HG03558 (cell line): ENCODE measurements around the gene ANAPC2.

Experiments
- ATAC-seq: cut with Tn5 transposase; IDR thresholded peaks from one replicate; pipeline ENCODE4 v1.9.1; 2021; ENCODE audit warnings: moderate number of reproducible peaks; ENCODE audit not compliant: unreplicated experiment; ENCODE audit errors: extremely low read depth

Gene ANAPC2

DNA sequence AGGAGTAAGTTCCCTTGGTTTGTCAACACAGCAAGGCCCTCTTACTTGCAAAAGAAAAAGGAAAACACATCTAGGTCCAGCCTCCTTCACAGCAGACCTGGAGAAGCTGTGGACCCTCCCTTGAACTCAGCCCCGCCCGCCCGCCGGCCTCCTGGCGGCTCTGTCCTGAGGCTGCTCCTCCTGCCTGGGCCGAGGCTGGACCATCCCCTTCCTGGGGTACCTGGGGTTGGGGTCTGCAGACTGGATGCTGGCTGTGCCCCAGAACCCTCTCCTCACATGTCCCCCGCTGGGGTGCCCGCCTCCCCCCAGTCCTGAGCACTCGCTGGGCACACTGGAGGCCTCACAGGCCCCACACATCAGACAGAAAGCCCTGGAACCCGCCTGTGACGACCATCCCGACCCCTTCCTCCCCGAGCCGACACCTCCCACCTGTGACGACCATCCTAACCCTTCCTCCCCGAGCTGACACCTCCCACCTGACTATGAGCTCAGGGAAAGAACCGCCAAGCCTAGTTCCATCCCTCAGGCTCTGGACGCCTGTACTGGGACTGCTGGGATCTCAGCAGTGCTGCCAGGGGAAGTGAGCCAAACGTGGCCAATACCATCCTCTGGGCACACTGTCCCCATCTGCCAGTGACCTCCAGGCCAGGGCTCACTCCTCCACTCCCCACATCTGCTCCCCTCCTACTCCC lies 9.3 kb downstream of the ANAPC2 start:
- no peak for ATAC-seq

DNA sequence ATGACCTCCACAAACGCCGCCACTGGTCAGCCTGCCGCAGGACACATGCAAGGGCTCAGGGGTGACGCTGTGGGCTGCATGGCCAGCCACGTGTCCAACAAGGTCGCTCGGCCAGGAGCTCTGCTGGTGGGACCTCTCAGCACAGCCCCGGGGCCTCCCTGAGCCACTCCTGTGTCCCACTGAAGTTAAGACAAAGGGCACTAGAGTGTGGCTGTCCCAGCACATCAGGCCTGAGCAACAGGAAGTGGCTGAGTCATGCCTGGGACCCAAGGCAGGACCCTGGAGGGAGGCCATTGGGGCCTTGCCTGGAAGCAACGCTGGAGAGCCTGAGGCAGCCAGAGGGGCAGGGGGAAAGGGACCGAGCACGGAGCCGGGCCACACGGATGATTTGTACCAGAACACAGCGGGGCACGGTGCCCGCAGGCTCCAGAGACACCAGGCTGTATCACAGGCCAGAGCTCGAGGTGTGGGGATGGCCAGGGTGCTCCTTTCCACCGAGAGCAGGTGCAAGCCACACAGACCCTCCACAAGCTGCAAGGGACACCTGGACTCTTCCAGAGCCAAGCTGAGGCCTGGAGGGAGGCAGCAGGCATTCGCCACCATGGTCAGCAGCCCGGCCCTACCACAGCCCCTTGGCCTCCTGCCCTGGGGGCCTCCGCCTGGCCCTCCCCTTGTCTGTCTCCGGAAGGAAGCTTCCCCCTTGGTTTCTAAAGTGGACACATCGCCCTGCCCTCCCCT lies 10.0 kb downstream of the ANAPC2 start:
- no peak for ATAC-seq

DNA sequence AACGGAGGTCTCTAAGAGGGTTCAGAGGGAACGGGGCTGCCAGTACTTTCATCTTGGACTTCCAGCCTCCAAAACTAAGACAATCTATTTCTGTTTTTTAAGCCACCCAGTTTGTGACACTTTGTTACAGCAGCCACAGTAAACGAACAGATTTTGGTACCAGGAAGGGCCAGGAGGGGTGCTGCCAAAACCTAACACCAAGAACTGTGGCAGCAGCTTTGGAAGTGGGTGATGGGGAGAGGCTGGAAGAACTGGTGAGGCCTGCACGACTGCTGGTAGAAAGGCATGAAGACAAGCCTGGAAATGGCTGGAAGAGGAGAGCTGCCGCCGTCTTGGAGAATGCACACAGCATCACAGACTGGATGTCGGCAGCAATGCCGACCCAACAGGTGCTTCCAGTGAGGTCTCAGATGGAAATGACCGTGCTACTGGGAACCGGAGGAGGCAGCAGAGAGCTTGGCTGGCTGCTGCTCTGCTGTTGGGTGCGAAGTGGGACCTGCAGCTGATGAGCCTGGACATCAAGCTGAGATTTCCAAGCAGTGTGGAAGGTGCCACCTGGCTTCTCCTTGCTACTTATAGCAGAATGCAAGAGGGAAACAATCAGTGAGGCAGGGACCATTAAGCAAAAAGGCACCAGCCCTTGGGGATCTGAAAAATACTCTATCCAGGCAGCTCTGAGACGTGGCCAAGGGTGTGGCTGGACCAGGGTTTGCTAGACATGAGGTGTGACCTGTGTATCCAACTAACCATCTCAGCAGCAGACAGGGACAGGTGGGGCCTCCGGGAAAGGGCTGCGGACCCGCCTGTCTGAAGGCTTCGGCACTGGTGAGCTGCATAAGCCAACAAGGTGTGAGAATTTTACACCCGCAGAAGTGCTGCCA lies 11.8 kb downstream of the ANAPC2 start:
- ATAC-seq: no peak

DNA sequence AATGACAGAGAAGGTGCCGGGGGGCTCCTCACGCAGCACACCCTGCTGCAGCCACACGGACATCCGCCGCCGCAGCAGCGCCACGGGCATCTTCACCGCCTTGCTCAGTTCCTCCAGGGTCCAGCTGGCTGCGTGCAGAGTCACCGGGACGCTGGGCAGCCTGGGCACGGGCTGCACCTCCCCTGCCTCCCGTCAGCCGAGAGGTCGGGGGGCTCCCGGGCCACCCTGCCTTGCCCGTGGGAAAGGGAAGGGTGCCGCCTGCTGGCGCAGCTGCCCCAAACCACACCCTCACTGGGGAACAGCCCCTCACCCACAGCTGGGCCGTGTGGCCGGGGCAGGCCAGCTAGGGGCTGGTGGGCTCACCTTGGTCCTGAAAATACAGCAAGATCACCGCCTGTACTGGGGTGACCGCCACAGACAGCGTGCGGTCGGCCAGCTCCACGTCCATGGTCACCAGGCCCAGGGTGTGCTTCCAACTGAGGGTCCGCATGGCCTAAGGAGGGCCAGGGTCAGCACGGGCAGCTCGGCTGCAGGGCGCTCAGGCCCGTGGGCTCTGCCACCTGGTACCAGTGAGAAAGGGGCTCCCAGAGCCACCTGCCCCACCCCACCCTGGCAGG lies 12.9 kb downstream of the ANAPC2 start:
- no peak for ATAC-seq

DNA sequence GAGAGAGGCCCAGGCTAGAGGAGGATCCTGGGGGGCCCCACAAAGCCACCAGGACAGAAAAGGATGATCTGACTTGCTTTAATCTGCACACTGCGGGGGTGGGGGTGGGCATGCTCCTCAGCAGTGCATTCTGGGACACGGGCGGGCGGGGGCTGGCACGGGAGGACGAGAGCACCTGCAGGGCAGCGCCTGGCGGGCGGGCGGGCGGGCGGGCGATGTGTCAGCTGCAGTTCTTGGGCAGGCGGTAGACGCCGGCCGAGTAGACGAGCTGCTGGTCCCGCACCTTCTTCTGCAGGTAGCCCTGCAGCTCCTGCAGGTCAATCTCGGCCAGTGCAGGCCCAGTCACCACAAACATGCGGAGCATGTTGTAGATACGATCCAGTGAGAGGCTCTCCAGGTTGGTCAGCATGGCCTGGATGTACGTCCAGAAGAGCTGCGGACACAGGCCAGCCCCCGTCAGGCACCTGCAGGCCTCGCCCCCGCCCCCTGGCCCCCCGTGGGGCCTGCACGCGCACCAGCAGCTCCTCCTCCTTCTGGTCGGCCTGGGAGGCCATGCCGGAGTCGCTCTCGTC lies 13.6 kb downstream of the ANAPC2 start:
- no peak for ATAC-seq

DNA sequence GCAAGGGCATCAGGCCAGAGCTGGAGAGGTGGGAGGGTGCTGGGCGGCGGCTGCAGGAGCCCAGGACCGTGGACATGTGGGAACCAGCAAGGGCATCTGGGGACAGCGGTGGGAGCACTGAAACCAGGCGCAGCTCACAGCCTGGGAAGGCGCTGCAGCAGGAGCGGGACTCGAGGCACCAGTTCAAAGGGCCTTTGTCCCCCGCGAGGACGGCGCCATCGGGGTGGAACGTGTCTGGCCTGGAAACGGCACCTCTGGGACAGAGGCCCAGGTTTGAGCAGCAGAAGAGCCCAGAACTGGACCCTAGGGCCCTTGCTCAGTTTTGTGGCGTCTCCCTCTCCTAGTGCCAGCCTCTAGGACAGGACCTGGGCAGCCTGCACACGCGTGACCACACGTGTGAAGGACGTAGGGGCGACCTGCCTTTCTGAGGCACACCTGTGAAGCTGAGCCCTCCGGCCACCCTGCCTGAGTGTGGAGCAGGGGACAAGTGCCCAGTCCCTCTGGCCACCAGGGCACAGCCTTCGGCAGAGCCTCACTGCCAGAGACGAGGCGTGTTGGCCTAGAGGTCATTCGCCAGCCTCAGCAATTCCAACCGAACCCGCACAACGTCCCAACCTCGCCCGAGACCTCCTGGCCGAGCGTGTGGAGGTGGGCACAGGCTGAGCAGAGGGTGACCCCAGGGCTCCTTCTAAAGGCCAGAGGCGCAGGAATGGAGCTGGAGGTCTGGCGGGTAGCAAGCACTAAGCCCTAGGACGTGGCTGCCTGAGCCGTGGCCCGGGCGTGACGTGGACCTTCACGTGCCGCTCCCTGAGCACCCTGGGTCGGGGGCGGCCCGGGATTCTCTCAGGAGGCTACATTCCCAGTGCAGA lies 14.3 kb downstream of the ANAPC2 start:
- ATAC-seq: no peak

DNA sequence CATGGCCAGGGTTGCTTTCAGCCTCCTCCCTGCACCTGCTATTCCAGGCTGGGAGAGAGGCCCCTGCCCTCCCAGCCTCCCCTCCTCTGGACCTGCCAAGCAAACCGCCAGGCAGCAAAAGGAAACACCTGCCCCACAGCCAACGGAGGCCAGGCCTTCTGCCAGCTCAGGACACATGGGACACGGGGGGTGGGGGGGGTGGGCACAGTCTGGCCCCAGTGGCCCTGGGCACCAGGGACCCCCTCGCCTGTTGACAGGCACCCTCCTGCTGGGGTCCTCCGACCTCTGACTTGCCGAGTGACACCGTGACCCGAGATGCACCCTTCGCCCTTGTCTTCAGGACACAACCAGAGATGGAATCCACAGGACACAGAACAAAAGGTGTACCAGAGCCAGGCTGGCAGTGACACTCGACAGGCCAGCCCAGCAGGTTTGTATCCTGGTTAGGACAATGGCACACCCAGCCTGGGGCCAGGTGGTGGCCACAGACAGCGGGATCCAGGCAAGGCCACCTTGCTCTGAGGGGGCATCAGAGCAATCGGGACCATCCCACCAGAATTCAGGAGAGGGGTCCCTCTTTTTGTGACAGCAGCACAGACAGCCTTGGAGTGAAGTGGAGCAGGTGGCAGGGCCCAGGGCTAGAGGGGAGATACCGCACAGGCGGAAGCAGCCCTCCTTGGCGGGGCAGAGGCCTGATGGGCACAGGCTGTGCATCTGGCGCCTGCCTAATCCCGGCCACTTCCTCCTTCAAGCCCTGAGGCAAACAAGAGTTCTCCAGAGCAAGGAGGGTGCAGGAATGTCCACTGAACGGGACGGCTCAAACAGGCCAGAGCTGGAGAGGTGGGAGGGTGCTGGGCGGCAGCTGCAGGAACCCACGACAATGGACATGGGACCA lies 15.2 kb downstream of the ANAPC2 start:
- ATAC-seq: no peak

DNA sequence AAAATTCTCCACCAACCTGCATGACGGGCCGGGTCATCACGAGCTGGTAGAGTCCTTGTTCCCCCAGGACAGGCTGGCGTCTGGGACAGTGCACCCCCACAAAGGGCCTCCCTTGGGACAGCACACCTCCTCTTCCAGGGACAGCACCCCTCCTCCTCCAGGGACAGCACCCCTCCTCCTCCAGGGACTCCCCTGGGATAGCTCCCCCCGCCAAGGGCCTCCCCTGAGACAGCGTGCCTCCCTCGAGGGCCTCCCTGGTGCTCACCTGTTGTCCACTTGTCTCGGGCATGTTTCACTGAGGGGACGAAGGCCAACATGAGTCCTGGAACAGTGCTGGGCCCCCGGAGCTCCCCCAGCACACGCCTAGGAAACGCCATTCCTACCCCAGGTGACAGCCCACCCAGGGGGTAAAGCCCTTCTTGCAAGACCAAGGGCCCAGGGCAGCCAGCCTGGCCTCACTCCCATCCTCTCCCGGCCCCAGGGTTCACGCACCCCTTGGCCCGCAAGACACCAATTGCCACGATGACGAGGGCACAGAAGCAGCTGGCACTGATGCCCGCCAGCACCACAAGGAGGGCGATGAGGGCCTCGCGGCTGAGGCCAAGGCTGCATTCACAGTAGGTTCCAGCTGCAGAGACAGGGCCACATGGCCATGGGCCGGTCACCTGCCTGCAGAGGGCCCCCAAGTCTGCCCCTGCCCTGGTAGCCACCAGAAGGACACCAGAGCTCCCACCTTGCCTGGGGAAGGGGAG lies 17.0 kb downstream of the ANAPC2 start:
- no peak for ATAC-seq

DNA sequence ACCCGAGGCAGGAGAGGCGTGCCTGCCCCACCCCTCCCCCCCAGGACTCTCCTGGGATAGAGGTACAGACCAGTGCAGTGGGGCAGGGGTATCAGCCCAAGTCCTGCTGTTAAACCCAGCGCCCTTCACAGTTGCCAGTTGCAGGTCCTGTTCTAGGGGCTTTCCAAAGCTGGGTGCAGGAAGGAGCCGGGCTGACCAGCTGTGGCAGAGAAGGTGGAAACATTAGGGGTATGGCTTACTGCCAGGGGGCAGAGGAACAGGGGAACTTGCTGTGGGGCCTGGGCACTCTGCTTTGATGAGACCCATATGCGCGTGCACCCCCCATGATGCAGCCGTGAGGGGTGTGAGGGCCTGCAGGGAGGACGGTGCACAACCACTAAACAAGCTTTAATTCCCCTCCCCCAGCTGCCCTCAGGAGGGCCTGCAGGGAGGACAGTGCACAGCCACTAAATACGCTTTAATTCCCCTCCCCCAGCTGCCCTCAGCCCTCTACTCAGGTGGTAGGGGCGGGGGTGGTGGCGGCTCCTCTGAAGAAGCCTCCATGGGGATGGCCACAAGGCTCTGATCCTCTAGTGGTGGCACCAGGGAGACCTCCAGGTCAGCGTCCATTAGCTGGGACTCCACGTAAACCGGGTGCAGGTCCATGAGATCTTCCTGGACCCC lies 17.7 kb downstream of the ANAPC2 start:
- no peak for ATAC-seq

DNA sequence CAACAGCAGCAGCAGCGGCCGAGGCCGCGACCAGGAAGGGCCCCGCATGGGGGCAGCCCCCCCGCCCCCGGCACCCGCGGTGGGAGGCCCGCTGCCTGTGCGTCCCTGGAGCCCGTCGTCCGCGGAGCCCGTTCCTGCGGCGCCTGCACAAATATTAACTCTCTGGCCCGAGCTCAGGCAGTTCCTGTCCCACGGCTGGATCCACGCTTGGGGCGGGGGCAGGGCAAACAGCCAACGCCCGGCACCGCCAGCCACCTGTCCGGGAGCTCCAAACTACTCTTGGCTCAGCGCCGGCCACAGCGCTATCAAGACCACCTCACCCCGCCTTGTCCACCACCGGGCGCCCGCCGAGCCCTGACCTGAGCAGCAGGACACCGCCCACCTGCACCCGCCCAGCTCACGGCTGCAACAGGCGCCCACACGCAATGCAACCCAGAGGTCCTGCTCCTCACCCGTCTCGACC lies 18.4 kb downstream of the ANAPC2 start, which contains the start of gene LRRC26:
LRRC26 (minus strand) TSS at position 156 of the 463 bp plus-strand sequence; CDS start at position 48, 108 bp downstream.
- ATAC-seq: no peak

DNA sequence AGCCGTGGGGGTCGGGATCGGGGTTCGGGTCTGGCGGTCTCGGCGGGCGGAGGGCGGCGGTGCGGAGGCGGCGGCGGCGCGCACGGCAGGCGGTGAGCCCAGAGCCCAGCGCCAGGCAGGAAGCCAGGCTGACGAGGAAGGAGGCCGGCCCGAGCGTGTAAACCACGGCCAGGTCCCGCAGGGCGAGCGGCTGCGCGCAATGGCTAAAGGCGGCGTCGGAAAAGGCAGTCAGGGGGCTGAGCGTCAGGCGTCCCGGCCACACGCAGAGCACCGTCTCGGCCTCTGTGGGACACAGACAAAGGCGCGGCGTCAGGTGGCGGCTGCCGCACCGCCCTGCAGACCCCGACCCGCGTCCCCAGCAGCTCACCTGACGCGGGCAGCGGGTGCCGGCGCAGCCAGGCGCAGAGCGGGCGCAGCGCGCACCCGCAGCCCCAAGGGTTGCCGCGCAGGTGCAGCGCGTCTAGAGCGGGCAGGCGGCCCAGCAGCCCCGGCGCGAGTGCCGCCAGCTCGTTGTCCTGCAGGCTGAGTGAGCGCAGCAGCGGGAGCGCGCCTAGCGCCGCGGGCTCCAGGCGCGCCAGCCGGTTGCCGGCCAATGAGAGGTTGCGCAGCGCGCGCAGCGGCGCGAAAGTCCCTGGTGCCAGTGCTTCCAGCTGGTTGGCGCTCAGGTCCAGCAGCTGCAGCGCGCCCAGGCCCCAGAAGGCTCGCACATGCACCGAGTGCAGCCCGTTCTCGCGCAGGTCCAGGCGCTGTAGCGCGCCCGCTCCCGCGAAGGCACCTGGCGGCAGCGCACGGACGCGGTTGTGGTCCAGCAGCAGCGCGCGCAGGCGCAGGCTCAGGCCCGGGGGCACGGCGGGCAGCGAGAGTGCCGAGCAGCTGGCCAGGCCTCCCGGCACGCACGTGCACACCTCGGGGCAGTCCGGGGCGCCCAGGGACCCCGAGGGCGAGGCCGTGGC lies 19.2 kb downstream of the ANAPC2 start:
- no peak for ATAC-seq

DNA sequence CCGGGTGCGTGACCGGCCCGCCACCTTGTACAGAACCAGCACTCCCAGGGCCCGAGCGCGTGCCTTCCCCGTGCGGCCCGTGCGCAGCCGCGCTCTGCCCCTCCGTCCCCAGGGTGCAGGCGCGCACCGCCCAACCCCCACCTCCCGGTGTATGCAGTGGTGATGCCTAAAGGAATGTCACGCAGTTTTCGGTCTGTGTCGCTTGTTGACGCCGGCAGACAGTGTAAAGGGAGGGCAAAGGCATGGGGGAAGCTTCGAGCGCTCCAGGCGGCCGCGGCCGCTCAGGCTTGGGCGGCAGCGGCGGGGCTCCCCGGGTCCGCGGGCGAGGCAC lies 19.8 kb downstream of the ANAPC2 start:
- ATAC-seq: no peak

DNA sequence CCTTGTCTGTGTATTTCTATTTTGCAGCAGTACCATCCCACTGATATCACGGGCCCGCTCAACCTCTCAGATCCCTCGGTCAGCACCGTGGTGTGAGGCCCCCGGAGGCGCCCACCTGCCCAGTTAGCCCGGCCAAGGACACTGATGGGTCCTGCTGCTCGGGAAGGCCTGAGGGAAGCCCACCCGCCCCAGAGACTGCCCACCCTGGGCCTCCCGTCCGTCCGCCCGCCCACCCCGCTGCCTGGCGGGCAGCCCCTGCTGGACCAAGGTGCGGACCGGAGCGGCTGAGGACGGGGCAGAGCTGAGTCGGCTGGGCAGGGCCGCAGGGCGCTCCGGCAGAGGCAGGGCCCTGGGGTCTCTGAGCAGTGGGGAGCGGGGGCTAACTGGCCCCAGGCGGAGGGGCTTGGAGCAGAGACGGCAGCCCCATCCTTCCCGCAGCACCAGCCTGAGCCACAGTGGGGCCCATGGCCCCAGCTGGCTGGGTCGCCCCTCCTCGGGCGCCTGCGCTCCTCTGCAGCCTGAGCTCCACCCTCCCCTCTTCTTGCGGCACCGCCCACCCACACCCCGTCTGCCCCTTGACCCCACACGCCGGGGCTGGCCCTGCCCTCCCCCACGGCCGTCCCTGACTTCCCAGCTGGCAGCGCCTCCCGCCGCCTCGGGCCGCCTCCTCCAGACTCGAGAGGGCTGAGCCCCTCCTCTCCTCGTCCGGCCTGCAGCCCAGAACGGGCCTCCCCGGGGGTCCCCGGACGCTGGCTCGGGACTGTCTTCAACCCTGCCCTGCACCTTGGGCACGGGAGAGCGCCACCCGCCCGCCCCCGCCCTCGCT lies 20.4 kb downstream of the ANAPC2 start:
- no peak for ATAC-seq

DNA sequence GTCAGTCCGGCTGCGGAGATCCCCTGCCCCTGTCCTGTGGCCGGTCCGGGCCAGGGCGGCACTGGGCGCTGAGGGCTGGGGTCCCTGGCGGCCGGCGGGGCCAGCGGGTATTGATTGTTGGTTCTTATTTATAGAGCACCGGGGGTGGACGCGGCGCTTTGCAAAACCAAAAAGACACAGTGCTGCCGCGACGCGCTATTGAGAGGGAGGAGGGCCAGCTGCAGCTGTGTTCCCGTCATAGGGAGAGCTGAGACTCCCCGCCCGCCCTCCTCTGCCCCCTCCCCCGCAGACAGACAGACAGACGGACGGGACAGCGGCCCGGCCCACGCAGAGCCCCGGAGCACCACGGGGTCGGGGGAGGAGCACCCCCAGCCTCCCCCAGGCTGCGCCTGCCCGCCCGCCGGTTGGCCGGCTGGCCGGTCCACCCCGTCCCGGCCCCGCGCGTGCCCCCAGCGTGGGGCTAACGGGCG lies 21.0 kb downstream of the ANAPC2 start:
- no peak for ATAC-seq
